ENCODE results near the gene STN1.

STN1 gene

DNA sequence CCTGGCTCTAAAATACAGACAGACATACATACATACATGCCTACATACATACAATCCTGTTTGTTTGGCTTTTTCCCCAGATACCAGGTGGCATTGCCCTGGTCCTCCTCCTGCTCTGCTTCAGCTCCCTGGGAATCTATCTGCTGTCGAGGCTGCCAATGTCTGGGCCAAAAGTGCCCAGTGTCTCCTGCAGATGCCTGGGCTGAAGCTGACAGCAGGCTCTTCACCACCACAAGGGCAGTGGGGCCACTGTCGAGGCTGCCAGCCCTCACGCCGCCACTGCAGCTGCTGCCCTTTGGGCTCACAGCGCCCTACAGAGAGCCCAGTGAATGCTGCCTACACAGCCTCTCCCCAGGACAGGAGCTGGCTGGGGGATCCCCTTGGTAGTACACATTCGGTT lies 18.0 kb upstream of the STN1 start:
- Mint-ChIP-seq H3K4me1 (no peaks in the 10 kb centered on the region), H3K36me3 (no peaks in the 10 kb centered on the region), H3K4me3 (no peak overlapping the region), H3K27me3 (peaks cover 21% of the 10 kb centered on the region), H3K9me3 (no peaks in the 10 kb centered on the region), H3K27ac (no peak overlapping the region)
- CTCF ChIA-PET = interaction anchor here (1.0 kb wide), 1 partner anchor 143 kb away, joined by 3 read pairs; no protein-coding TSS in a partner anchor
- DNase-seq = no peak

DNA sequence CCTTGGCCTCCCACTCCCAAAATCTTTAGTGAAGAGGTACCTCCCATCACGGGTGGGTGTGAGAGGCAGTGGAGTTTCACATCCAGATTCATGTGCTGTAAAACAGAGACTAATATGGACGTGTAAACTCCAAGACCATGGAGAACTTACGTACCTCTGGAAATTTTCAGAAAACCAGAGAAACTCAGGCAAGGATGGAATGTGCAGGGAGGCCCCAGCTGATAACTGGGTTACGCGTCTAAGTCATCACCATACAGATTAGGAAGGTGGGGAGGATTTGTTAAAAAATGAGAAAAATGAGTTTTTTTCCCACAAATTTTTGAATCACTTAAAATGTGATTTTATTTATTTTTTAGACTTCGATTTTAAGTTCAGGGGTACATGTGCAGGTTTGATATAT lies 16.3 kb upstream of the STN1 start:
- Mint-ChIP-seq H3K4me3 (no peak overlapping the region), H3K4me1 (no peaks in the 10 kb centered on the region), H3K9me3 (no peaks in the 10 kb centered on the region), H3K27ac (no peak overlapping the region), H3K27me3 (peaks cover 21% of the 10 kb centered on the region), H3K36me3 (no peaks in the 10 kb centered on the region)
- CTCF ChIA-PET = no interaction called here
- no peak for DNase-seq

DNA sequence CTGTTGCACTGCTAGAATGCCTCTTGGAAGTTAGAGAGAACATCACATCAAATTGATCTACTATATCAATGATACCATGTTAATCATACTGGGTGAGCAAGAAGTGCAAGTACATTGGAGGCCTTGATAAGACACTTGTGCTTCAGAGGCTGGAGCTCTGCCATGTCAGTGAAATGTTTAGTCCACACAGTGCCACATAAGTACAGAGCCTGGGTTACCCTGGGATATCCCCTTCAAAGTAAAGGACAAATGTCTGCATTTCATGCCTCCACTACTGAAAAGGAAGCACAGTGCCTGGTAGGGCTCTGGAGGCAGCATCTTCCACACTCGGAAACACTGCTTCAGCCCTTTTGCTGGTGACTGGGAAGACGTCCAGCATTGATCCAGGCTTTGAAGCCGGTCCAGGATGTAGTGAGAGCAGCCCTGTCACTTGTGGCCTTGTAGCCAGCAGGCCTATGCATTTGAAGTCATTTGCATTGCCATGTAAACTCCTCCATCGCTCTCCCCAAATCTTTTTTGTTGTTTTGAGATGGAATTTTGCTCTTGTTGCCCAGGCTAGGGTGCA lies 15.7 kb upstream of the STN1 start:
- H3K9me3 Mint-ChIP-seq = no peaks in the 10 kb centered on the region
- peaks cover 21% of the 10 kb centered on the region for H3K27me3 Mint-ChIP-seq
- H3K27ac Mint-ChIP-seq = peak overlapping the region; percentile 47
- no peaks in the 10 kb centered on the region for H3K4me1 Mint-ChIP-seq
- H3K36me3 Mint-ChIP-seq = no peaks in the 10 kb centered on the region
- DNase-seq = no peak
- CTCF ChIA-PET = interaction anchor here (0.8 kb wide), 1 partner anchor 49 kb away, joined by 3 read pairs; no protein-coding TSS in a partner anchor
- H3K4me3 Mint-ChIP-seq = no peak overlapping the region

DNA sequence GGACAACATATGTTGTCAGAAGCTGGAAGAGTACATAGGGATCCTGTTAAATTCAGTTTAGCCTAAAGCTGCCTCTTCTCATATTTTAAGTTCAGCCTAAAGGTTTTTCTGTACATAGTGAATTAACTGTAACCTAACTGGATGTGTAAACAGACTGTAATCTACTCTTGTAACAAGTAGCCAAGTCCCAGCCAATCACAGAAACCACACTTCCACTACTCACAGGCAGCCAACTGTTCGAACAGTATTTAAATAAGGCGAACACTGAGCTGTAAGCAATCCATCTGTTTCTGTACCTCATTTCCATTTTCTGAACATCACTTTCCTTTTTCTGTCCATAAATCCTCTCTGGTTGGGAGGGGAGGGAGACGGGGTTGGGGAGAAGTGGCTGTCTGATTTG lies 15.0 kb upstream of the STN1 start:
- Mint-ChIP-seq H3K27ac (no peak overlapping the region), H3K27me3 (peaks cover 21% of the 10 kb centered on the region), H3K4me3 (no peak overlapping the region), H3K36me3 (no peaks in the 10 kb centered on the region), H3K9me3 (no peaks in the 10 kb centered on the region), H3K4me1 (no peaks in the 10 kb centered on the region)
- DNase-seq = no peak
- CTCF ChIA-PET = interaction anchor here (0.8 to 0.9 kb wide), 2 partner anchors 12 to 48 kb away, joined by 3 to 4 read pairs; no protein-coding TSS in a partner anchor

DNA sequence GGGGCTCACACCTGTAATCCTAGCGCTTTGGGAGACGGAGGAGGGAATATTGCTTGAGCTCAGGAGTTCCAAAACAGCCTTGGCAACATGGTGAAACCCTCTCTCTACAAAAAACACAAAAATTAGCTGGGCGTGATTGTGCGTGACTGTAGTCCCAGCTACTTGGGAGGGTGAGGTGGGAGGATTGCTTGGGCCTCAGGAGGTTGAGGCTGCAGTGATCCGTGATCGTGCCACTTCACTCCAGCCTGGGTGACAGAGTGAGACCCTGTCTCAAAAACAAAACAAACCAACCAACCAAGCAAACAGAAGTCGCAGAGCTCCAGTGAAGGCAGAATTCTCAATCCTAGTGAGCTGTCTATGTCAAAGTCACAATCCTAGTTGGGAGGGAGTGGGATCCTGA lies 14.3 kb upstream of the STN1 start:
- Mint-ChIP-seq H3K27ac (no peak overlapping the region), H3K27me3 (peaks cover 15% of the 10 kb centered on the region), H3K36me3 (no peaks in the 10 kb centered on the region), H3K4me1 (no peaks in the 10 kb centered on the region), H3K9me3 (no peaks in the 10 kb centered on the region), H3K4me3 (no peak overlapping the region)
- DNase-seq = no peak
- CTCF ChIA-PET = interaction anchor here (0.9 to 1.0 kb wide), 2 partner anchors 12 to 44 kb away, joined by 4 read pairs; no protein-coding TSS in a partner anchor

DNA sequence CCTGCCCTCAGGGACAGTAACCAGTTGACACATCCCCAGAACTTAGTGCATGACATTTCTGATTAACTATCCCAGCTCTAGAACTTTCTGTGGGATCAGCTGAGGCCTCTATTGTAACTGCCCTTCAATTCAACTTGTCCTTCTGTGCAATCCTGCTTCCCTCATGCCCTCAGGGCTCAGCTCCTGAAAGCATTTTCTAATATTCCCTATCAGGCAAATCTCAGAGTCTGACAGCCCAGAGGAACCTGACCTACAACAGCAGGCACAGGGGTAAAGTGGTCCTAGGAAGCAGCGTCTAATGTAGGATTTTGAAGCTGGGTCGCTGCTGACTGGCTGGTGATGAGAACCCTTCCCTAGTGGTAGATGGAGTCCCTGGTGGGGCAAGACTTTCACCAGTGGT lies 13.6 kb upstream of the STN1 start:
- DNase-seq = no peak
- Mint-ChIP-seq H3K9me3 (no peaks in the 10 kb centered on the region), H3K36me3 (no peaks in the 10 kb centered on the region), H3K27me3 (peaks cover 15% of the 10 kb centered on the region), H3K27ac (no peak overlapping the region), H3K4me1 (no peaks in the 10 kb centered on the region), H3K4me3 (no peak overlapping the region)
- CTCF ChIA-PET = interaction anchor here (0.8 to 1.0 kb wide), 2 partner anchors 44 to 46 kb away, joined by 3 to 4 read pairs; no protein-coding TSS in a partner anchor

DNA sequence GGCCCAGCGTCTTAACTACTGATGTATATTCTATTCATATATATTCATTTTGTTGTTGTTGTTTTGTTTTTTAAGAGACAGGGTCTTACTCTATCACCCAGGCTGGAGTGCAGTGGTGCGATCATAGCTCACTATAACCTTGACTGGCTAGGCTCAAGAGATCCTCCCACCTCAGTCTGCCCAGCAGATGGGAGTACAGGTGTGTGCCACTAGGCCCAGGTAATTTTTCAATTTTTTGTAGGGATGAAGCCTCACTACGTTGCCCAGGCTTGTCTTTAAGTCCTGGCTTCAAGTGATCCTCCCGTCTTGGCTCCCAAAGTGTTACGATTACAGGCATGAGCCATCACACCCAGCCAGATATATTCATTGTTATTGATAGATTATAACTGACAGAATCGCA lies 12.9 kb upstream of the STN1 start:
- CTCF ChIA-PET = interaction anchor here (0.8 kb wide), 1 partner anchor 46 kb away, joined by 3 read pairs; no protein-coding TSS in a partner anchor

DNA sequence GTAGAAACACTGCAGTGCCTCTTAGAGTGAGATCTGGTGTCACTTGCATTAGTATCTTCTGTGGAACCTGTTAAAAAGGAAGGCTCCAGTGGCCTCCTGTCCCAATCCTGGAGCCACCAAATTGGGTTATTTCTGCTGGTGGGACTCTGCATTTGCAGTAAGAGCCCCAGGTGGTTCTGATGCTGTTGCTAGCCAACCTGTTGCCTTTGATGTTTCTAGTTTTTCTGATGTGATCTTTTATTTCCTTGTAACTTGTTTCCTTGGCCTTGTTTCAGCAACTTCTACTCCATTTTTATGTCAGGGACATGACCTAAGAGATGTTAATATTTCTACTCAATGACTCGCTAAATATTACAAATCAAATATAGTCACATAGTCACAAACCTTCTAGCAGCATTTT lies 12.5 kb upstream of the STN1 start:
- no peak for DNase-seq
- no peaks in the 10 kb centered on the region for H3K4me1 Mint-ChIP-seq
- H3K36me3 Mint-ChIP-seq = no peaks in the 10 kb centered on the region
- H3K27me3 Mint-ChIP-seq = peaks cover 15% of the 10 kb centered on the region
- H3K9me3 Mint-ChIP-seq = no peaks in the 10 kb centered on the region
- CTCF ChIA-PET = no interaction called here
- H3K27ac Mint-ChIP-seq = no peak overlapping the region
- no peak overlapping the region for H3K4me3 Mint-ChIP-seq

More for the DNA sequence above, 12.9 kb upstream of the STN1 start:
- DNase-seq = no peak
- H3K27ac Mint-ChIP-seq = no peak overlapping the region
- peaks cover 15% of the 10 kb centered on the region for H3K27me3 Mint-ChIP-seq
- no peaks in the 10 kb centered on the region for H3K4me1 Mint-ChIP-seq
- no peaks in the 10 kb centered on the region for H3K9me3 Mint-ChIP-seq
- H3K36me3 Mint-ChIP-seq = no peaks in the 10 kb centered on the region
- H3K4me3 Mint-ChIP-seq = no peak overlapping the region

DNA sequence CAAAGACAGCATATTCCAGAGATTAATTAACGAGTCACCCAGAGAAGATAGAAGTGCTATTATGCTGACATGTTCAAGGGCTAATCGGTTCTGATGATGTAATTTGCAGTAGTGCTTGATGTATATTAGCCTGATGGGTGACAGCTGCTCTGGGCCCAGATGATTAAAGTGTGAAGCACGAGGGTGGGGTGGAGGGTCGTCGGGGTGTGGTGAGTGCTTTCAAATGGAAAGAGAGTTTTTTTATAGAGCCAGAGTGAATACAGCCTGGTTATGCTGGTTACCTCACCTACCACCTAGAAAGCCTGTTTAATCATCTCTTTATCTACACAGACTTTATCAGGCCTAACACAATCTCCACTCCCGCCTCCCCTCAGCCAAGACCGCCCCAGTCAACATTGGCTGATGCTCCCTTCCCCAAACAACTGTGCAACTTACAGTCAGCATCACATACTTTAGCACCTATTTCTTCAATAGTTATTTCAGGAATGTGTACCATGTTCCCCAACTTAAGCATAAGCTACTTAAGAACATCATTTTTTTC lies 11.5 kb upstream of the STN1 start:
- H3K27ac Mint-ChIP-seq = no peak overlapping the region
- CTCF ChIA-PET = no interaction called here
- H3K4me3 Mint-ChIP-seq = no peak overlapping the region
- H3K9me3 Mint-ChIP-seq = no peaks in the 10 kb centered on the region
- no peak for DNase-seq
- H3K27me3 Mint-ChIP-seq = peaks cover 15% of the 10 kb centered on the region
- no peaks in the 10 kb centered on the region for H3K4me1 Mint-ChIP-seq
- H3K36me3 Mint-ChIP-seq = no peaks in the 10 kb centered on the region

DNA sequence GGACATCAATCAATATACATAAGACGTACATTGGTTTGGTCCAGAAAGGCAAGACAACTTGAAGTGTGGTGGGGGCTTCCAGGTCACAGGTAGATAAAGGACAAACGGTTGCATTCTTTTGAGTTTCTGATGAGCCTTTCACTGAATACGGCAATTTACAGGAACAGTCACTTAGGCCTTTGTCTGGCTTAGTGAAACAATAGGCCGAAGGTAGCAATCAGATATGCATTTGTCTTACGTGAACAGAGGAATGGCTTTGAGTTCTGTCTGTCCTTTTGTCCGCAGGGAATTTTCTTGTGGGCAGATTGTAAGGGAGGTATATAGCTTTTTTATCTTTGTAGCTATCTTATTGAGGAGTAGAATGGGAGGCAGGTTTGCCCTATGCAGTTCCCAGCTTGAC lies 10.8 kb upstream of the STN1 start:
- CTCF ChIA-PET = no interaction called here
- H3K36me3 Mint-ChIP-seq = no peaks in the 10 kb centered on the region
- no peak overlapping the region for H3K27ac Mint-ChIP-seq
- no peaks in the 10 kb centered on the region for H3K4me1 Mint-ChIP-seq
- no peaks in the 10 kb centered on the region for H3K9me3 Mint-ChIP-seq
- no peak for DNase-seq
- no peak overlapping the region for H3K4me3 Mint-ChIP-seq
- peaks cover 9% of the 10 kb centered on the region for H3K27me3 Mint-ChIP-seq

DNA sequence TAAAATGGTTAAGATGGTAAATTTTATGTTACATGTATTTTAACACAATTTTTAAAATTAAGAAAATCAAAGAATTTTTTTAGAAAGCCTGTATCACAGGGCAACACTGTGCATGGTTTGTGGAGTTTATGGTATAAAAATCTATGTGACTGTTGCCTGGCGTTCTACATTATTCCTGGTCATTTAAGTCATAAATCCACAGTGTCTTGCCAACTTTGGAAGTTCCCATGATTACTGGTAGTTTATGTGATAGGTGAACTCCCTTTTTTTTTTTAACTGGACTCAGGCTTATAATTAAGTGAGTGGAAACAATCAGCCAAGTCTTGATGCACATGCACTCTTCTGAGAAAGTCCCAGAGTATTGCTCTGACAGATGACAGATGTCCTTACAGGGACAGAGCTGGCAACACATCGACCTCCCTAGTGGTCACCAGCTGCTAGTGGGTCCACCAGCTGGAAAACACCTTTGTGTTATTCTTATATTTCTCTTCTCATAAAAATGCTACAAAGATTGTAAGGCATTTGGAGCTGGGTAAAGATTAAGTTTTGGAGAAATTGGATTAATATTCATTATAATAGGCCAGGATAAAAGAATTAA lies 8.8 kb upstream of the STN1 start:
- no peak overlapping the region for H3K27ac Mint-ChIP-seq
- no peak for DNase-seq
- CTCF ChIA-PET = interaction anchor here (1.5 kb wide), 1 partner anchor 39 kb away, joined by 3 read pairs; no protein-coding TSS in a partner anchor

DNA sequence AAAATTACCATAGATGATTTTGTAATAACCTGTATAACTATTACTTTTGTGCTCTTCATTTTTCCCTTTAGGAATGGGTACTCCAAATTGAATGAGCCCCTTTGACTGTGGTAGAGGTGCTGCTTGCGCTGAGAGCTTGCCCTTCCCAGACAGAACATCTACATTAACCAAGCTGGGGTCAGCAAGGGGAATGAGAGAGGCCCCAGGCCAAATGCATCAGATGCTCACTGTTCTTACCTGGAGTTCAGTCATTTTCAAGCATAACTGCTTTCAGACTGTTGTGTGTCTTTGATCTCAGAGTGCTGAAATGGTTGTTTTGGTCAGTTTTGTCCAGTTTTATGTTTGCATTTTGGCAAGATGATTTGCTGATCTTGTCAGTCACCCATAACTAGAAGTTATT lies 7.6 kb upstream of the STN1 start:
- Mint-ChIP-seq H3K4me1 (no peaks in the 10 kb centered on the region), H3K27ac (no peak overlapping the region), H3K36me3 (no peaks in the 10 kb centered on the region), H3K9me3 (no peaks in the 10 kb centered on the region), H3K27me3 (peaks cover 4% of the 10 kb centered on the region), H3K4me3 (no peak overlapping the region)
- CTCF ChIA-PET = no interaction called here
- DNase-seq = no peak

More for the DNA sequence above, 8.8 kb upstream of the STN1 start:
- Mint-ChIP-seq H3K36me3 (no peaks in the 10 kb centered on the region), H3K4me1 (no peaks in the 10 kb centered on the region), H3K9me3 (no peaks in the 10 kb centered on the region), H3K4me3 (no peak overlapping the region), H3K27me3 (peaks cover 7% of the 10 kb centered on the region)

DNA sequence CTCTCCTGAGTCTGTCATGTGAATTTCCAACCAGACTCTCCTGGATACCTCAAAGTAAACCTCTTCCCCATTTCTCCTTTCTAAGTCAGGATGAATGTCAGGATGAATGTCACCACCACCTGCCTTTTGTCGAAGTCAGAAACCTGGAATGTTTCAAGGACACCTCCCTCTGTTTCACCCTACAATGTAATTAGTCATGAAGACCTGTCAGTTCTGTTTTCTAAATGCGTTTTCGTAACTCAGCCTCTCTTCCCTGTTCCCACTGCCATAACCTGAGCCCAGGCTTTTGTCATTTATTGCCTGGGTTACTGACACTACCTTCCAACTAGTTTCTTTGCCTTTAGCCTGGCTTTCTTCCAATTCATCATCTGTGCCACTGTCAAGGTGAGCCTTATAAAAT lies 5.5 kb upstream of the STN1 start:
- Mint-ChIP-seq H3K9me3 (no peaks in the 10 kb centered on the region), H3K4me1 (peaks cover 14% of the 10 kb centered on the region), H3K27ac (no peak overlapping the region), H3K36me3 (no peaks in the 10 kb centered on the region), H3K4me3 (no peak overlapping the region), H3K27me3 (peaks cover 4% of the 10 kb centered on the region)
- no peak for DNase-seq
- CTCF ChIA-PET = no interaction called here

DNA sequence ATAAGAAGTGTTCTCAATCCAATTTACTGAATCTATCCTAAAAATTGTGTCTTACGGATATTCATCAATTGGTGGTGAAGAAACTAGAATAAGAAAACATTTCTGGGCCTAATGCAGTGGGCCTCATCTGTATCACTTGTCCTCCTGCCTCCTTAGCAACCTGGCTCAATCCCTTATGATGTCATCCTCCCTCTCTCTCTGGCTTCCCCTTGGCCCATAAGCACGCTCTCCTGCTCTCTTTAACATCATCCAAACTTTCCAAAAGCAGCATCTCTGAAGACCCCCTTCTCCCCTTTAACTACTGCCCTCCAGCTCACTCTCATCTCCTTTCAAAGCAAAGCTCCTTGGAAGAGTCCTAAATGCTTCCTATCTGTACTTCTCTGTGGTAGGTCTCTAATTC lies 4.7 kb upstream of the STN1 start:
- Mint-ChIP-seq H3K4me1 (peaks cover 16% of the 10 kb centered on the region), H3K27me3 (peaks cover 4% of the 10 kb centered on the region), H3K4me3 (no peak overlapping the region), H3K27ac (no peak overlapping the region), H3K9me3 (no peaks in the 10 kb centered on the region), H3K36me3 (peaks cover 2% of the 10 kb centered on the region)
- DNase-seq = no peak
- CTCF ChIA-PET = interaction anchor here (2.0 to 2.7 kb wide), 5 partner anchors 13 to 200 kb away, joined by 7 to 19 read pairs (median 14); partner anchors contain the start of gene SFR1

DNA sequence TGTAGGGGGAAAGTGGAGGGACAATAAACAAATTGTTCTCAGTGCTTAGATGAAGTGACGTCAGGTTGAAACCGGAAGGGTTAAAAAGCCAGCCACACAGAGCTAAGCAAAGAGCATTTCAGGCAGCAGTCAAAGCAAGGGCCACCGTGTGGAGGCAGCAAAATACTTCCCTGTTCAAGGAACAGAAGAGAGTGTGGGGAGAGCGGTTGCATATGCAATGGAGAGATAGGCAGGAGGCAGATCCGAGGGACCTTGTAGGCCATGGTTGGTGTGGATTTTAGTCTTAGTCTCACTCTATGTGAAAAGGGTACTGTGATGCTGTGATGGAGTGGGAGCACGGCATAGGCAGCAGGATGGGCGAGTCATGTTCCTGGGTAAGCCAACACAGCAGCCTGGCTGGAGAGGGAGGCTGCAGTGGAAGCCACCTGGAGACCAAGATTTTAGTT lies 3.8 kb upstream of the STN1 start:
- no peaks in the 10 kb centered on the region for H3K9me3 Mint-ChIP-seq
- H3K27me3 Mint-ChIP-seq = peaks cover 4% of the 10 kb centered on the region
- no peak overlapping the region for H3K27ac Mint-ChIP-seq
- peaks cover 7% of the 10 kb centered on the region for H3K36me3 Mint-ChIP-seq
- no peak overlapping the region for H3K4me3 Mint-ChIP-seq
- peak; percentile 68 for DNase-seq
- CTCF ChIA-PET = interaction anchor here (1.1 to 2.7 kb wide), 9 partner anchors 12 to 201 kb away, joined by 3 to 19 read pairs (median 8); partner anchors contain the start of gene SFR1
- H3K4me1 Mint-ChIP-seq = peaks cover 16% of the 10 kb centered on the region
